Lung (tissue), 12 donors: ENCODE data around the gene PLA2G6. TPM values are rescaled to one million over a fixed set of nuclear protein-coding genes. Genes with fewer than 3 reads are reported as not detected.

ENCODE experiments used
- ATAC-seq: fragments of 200-7000 bp; cut with Tn5 transposase; one replicate; pipeline ENCODE4 v1.9.1; 2020; ENCODE audit warnings: moderate number of reproducible peaks; ENCODE audit not compliant: insufficient read depth, low FRiP score
- DNase-seq, 3 donors: peaks; one replicate each; pipeline ENCODE4 v3.0.0-alpha.2; 2013 to 2017
- H3K27ac ChIP-seq, 2 donors: one replicate each; pipeline ENCODE4 v1.5.1; 2013; ENCODE audit warnings: mild to moderate bottlenecking in 2 of 2, moderate library complexity in 2 of 2, control low read depth in 1 of 2, inconsistent platforms in 1 of 2, low read depth in 1 of 2, low read length in 1 of 2
- H3K27me3 ChIP-seq, 3 donors: one replicate each; pipeline ENCODE4 v1.5.1; 2013; ENCODE audit warnings: low read length in 2 of 3; ENCODE audit not compliant: control insufficient read depth in 3 of 3, insufficient read depth in 3 of 3
- H3K36me3 ChIP-seq, 4 donors: one replicate each; pipeline ENCODE4 v1.5.1; 2013; ENCODE audit warnings: low read length in 4 of 4, mild to moderate bottlenecking in 1 of 4, moderate library complexity in 1 of 4; ENCODE audit not compliant: control insufficient read depth in 4 of 4, insufficient read depth in 4 of 4
- H3K4me1 ChIP-seq, 5 donors: one replicate each; pipeline ENCODE4 v1.5.1; 2013; ENCODE audit warnings: low read length in 5 of 5, mild to moderate bottlenecking in 2 of 5, moderate library complexity in 1 of 5; ENCODE audit not compliant: control insufficient read depth in 5 of 5, insufficient read depth in 5 of 5
- H3K4me3 ChIP-seq: one replicate; pipeline ENCODE4 v1.5.1; 2013; ENCODE audit warnings: mild to moderate bottlenecking, control low read depth, moderate library complexity
- H3K9ac ChIP-seq, 2 donors: one replicate each; pipeline ENCODE4 v1.5.1; 2013; ENCODE audit warnings: low read length in 2 of 2, control low read depth in 1 of 2; ENCODE audit not compliant: insufficient read depth in 1 of 2
- H3K9me3 ChIP-seq, 4 donors: one replicate each; pipeline ENCODE4 v1.5.1; 2013; ENCODE audit warnings: low read length in 3 of 4, mild to moderate bottlenecking in 1 of 4, moderate library complexity in 1 of 4; ENCODE audit not compliant: control insufficient read depth in 4 of 4, insufficient read depth in 3 of 4
- WGBS, 2 donors: extraction: QIAGEN DNeasy Blood & Tissue Kit; methylation state at CpG; one replicate each; pipeline ENCODE4 v1.1.7; 2013; 5-methylcytosine and 5-hydroxymethylcytosine counted together
- polyA plus RNA-seq, 2 donors: library from polyadenylated mRNA; stranded (reverse); fragments of 200-250 nt; gene quantifications; one replicate each; pipeline ENCODE4 v1.2.1, GENCODE V29; 2013
- total RNA-seq, 2 donors: library from RNA; depleted of rRNA in 1 of 2; stranded (reverse); fragments of >200 nt in 1 of 2; gene quantifications; one replicate each; pipeline ENCODE4 v1.2.1, GENCODE V29; 2014 to 2021
- TF ChIP-seq, protein P1 (sequence below): IDR thresholded peaks from 2 replicates; pipeline ENCODE4 v1.5.1; 2012; ENCODE audit warnings: mild to moderate bottlenecking; ENCODE audit errors: control extremely low read depth, extremely low read depth
- donor health status: control.
- donor health status: control.
- donor health status: Bipolar disorder and iron deficiency.
- donor health status: healthy.
- donor health status: DM: yes; HTN: yes; CAD: no.

The PLA2G6 gene
- total and polyA plus RNA-seq, 4 donors: 11.9 to 73.5 (median 37.3) TPM

DNA sequence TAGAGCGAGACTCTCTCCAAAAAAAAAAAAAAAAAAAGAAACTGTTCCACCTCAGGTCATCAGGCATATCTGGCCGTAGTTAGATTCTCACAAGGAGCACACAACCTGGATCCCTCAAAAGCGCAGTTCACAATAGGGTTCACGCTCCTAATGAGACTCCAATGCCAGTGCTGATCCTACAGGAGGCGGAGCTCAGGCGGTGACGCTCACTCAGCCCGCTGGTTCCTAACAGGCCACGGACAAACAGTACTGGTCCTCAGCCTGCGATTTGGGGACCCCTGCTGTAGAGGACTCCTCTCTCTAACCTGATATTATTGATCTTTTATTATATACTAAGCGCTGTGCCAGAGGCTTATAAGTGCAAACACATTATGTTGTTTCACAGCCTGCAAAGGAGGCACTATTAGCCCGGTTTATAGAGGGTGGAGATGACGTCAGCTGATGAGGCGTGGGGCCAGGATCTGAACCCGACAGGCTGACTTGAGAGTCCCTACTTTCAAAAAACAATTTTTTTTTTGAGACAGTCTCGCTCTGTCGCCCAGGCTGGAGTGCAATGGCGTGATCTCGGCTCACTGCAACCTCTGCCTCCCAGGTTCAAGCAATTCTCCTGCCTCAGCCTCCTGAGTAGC lies 15.3 kb upstream of the PLA2G6 start:
- TF ChIP-seq, protein P1, sequence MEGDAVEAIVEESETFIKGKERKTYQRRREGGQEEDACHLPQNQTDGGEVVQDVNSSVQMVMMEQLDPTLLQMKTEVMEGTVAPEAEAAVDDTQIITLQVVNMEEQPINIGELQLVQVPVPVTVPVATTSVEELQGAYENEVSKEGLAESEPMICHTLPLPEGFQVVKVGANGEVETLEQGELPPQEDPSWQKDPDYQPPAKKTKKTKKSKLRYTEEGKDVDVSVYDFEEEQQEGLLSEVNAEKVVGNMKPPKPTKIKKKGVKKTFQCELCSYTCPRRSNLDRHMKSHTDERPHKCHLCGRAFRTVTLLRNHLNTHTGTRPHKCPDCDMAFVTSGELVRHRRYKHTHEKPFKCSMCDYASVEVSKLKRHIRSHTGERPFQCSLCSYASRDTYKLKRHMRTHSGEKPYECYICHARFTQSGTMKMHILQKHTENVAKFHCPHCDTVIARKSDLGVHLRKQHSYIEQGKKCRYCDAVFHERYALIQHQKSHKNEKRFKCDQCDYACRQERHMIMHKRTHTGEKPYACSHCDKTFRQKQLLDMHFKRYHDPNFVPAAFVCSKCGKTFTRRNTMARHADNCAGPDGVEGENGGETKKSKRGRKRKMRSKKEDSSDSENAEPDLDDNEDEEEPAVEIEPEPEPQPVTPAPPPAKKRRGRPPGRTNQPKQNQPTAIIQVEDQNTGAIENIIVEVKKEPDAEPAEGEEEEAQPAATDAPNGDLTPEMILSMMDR: no peak

DNA sequence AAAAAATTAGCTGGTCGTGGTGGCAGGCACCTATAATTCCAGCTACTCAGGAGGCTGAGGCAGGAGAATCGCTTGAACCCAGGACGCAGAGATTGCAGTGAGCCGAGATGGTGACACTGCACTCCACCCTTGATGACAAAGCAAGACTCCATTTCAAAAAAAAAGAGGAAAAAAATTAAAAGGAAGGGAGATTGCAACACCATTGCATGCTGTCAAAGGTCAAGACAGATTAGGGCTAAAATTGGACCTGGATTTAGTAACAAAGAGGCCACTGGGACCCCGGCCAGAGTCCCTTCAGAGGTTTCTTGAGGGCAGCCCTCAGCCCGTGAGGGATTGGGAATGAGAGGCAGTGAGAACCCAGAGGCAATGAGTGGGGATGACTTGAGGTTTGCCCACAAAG lies 11.9 kb upstream of the PLA2G6 start:
- TF ChIP-seq, protein P1: no peak
- DNase-seq (no peak), ATAC-seq (no peak)
- no peak overlapping the region for H3K9ac ChIP-seq
- no peak overlapping the region for H3K27ac ChIP-seq
- no peaks in the 10 kb centered on the region for H3K27me3 ChIP-seq
- H3K4me1 ChIP-seq: peaks cover 0 to 4% (median 0%) of the 10 kb centered on the region in 5 donors
- H3K4me3 ChIP-seq: no peak overlapping the region
- H3K9me3 ChIP-seq: no peaks in the 10 kb centered on the region
- 27 to 56% methylated on average over 6 of the region's 6 CpGs for WGBS, 2 donors
- H3K36me3 ChIP-seq: no peaks in the 10 kb centered on the region

More for the DNA sequence above, 15.3 kb upstream of the PLA2G6 start:
- H3K4me3 ChIP-seq: no peak overlapping the region
- 75 to 86% methylated on average over 19 of the region's 19 CpGs for WGBS, 2 donors
- peak overlapping the region in 1 of 2 donors; percentile 49 for H3K9ac ChIP-seq
- ATAC-seq (no peak), DNase-seq (peak; percentile 53 to 66 (median 55))
- H3K27me3 ChIP-seq: no peaks in the 10 kb centered on the region
- H3K36me3 ChIP-seq: no peaks in the 10 kb centered on the region
- H3K4me1 ChIP-seq: peaks cover 0 to 8% (median 2%) of the 10 kb centered on the region in 5 donors
- H3K27ac ChIP-seq: no peak overlapping the region
- H3K9me3 ChIP-seq: no peaks in the 10 kb centered on the region

DNA sequence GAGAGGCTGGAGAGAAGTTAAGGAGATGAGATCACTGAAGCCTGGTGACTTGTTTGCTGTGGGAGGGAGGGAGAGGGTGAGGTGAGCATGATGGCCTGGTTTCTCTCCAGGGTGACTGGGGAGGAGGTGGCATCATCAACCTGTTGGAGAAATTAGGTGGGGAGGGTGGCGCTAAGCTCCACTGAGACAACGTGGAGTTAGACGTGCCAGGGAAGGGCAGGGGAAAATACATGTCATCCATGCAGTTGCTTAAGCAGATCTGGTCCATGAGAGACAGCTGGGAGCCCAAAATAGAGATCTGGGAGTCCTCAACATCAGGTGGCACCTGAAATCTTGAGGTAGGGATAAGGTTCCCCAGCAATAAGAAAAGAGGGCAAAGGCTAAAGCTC lies 10.8 kb upstream of the PLA2G6 start:
- no peak overlapping the region for H3K9ac ChIP-seq

More for the DNA sequence above, 10.8 kb upstream of the PLA2G6 start:
- Histone ChIP-seq H3K9me3 (no peaks in the 10 kb centered on the region), H3K27ac (no peak overlapping the region), H3K27me3 (no peaks in the 10 kb centered on the region), H3K36me3 (no peaks in the 10 kb centered on the region), H3K4me1 (peaks cover 0 to 5% (median 0%) of the 10 kb centered on the region in 5 donors), H3K4me3 (no peak overlapping the region)
- TF ChIP-seq, protein P1: no peak
- DNase-seq (no peak), ATAC-seq (no peak)
- whole genome bisulfite sequencing, 2 donors: 88 to 91% methylated on average over 3 of the region's 3 CpGs
